Right forelimb (tissue), 1 donor: ENCODE results near the gene SLC25A53.
"Not testable (repeated sequence)": the region's sequence is repeated elsewhere in the genome, so short reads cannot be mapped to it uniquely, and the experiment has no call there.

Source experiments
- DNase-seq: peaks from one replicate; pipeline ENCODE4 v3.0.0-alpha.2; 2018

SLC25A53 gene

DNA sequence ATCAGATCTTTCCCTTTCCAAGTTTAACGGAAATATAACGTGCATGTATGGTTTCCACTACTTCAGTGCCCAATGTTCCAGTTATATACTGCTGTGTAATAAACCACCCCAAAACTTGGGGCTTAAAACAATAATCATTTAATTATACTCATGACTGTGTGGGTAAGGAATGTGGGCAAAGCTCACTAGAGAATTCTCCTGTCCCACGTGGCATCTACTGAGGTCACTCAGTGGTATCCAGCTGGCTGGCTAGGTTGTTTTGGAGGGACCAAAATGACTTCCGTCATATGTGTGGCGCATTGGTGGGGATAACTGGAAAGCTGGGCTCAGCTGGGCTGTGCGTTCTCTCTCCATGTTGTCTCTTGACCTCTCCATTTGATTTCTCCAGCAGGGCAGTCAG lies 26.0 kb downstream of the SLC25A53 start:
- no peak for DNase-seq

DNA sequence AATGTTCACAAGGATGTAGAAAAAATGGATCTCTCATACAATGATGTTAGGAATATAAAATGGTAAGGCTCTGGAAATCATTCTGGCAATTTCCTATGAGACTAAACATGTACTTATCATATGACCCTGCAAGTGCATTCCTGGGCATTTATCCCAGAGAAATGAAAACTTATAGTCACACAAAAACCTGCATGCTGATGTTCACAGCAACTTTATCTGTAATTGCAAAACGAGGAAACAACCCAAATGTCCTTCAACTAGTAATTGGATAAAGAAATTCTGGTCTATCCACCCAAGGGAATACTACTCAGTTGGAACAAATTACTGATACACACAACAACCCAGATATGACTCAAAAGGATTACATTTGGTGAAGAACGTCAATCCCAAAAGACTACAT lies 30.0 kb downstream of the SLC25A53 start:
- no peak for DNase-seq

DNA sequence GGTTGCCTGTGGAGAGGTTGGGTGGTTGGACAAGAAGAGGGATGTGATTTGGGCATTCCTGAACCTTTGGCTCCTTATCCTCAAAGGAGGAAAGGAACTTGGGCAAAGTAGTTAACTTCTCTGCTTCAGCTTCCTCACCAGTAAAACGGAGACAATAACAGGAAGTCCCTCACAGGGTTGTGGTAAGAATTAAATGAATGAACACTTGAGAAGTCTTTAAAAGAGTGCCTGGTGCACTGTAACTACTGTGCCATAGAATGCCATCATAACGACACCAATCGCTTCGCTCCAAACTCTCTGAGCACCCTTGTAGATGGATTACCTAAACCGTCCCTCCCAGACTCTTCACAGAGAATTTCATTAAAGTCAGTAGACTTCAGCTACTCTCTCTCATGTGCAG lies 34.0 kb downstream of the SLC25A53 start:
- no peak for DNase-seq

DNA sequence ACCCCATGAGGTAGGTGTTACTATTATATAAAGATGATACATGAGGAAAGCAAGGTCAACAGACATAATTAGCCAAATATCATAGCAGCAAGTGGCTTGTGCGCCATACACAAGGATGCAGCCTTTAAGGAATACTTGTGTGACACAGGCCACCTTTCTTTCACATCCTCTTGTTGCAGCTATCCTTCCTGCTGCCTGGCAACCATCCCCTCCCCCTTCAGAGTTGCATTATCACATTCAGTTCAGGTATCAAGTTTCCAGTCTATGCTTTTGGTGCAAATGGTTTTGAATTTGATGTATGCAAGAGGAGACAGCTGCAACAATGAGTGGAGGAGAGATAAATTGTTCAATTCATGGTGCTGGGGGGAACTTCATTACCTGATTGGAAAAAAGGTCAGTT lies 38.0 kb downstream of the SLC25A53 start:
- no peak for DNase-seq

DNA sequence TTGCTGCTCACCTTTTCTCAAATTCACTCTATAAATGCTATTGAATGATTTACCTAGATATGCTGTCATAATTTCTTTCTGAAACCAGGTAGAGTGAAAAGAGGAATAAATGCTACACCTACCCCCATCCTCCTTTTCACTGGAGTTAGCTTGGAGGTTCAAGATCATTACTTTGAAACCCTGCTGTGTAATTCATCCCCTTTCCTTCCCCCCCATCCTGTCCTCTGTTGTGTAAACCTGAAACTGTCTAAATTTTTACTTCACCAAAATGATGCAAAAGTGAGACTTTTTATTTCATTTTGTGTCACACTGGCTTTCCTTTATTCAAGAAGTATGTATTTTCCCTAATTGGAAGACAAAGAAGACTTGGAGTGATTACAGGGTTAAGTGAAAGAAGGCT lies 39.0 kb downstream of the SLC25A53 start:
- no peak for DNase-seq

DNA sequence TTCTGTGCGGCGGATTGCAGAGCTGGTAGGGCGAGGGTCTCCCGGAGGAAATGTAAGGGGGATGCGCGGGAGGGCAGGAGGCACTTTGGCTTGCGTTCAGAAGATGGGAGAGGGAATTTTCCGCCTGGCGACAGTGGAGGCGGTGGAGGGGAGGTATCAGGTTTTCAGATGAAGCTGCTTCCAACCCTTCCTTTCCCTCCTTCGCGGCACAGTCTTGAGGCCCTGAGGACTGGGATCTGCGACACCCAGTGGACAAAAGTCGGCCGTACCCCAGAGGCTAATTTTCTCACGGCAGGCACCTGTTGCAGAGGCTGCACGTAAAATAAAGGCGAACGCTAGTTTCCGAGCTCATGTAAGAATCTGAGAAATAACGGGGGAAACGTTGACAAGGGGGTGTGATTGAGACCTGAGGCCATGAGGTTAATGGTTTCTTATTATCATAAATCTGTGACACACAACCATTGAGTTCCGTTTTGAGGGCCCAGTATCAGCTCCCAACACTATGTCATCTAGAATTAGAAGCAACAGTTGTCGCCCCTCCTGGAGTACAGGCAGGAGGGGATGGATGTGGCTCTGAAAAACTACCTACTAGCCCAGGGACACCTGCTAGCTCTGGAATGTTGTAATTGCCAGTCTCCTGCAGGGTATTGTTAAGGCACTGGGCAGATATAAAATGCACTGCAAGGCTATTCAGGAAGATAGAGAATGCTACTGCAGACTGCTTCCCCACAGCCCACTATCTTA lies 43.4 kb downstream of the SLC25A53 start:
- DNase-seq, result no peak

DNA sequence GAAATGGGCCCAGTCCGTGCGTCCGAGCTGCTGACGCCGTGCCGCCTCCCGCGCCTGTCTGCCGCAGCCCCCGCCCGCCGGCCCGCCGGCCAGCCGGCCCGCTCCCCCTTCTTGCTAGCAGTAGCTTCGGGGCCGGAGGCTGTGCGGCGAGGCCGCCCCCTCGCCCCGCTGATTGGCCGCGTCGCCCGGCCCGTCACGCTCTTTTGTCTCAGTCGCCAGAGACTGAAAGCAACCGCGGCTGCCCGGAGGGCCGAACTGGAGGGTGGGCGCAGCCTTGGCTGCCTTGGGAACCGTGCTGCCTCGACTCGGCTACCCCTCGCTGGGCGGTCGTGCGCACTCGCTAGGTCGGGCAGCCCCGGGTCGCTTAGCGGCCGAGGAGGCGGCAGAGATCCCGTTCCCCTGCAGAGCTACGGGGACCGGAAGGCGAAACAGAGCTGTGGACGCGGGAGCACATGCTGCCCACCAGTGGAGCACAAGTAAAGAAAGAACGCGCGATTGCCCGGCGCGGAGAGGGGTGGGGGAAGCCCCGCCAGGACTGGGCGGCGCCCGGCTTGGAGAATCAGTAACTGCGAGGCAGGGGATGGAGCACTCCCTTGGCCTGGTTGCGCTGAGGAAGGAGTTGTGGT lies 44.4 kb downstream of the SLC25A53 start, which contains the start of gene ZCCHC18:
Gene ZCCHC18 (plus strand): TSS at position 198 of the 626 bp plus-strand sequence. CDS start 1,589 bp downstream, outside the sequence.
- DNase-seq, result peak; percentile 74

DNA sequence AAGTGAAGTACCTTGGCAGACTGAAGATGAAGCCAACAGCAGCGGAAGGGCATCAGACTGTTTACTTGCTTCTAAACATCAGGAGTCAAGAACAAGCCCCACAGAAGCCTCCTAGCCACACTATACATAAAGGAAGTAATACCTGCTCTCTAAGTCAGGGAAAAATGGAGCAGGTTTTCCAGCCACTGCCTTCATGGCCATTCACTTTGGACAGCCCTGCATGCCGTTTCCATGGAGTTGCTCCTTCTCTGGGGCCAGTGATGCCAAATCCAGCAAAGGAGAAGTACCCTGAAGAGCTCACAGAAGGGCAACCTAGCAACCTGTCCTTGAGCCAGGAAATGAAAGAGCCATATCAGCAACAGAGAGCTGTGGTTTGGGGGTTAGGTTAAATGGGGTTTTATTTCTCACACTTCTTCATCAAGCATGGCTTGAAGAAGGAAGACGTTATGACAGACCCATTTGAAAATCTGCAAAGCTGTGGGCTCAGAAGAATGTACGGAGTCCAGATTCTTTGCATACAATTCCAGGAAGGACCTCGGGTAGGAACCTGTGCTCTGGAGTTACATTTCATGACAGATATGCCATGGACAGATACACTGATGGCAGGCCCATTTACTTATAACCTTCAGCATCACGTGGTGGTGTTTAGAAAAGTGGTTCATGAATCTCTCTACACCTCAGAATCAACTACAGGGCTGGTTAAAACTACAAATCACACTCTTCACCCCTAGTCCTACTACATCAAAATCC lies 46.1 kb downstream of the SLC25A53 start:
- not testable (repeated sequence) for DNase-seq

DNA sequence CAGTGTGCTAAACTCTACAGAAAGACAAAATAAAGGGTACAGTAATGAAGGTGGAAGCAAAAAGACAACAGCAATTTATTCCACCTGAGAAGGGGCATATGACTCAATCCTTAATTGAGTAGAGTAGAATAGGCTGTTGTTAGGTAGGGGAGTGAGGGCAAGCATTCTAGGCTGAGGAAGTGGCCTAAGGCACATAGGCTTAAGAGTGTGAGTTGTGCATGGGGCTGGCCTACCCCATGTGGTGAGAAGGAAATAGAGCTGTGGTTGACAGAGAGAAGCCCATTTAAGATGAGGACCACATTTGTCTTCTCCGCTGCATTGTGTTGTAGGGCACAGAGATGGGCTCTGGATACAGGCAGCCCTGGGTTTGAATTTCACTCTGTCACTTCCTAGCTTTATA lies 47.9 kb downstream of the SLC25A53 start:
- DNase-seq, result no peak

DNA sequence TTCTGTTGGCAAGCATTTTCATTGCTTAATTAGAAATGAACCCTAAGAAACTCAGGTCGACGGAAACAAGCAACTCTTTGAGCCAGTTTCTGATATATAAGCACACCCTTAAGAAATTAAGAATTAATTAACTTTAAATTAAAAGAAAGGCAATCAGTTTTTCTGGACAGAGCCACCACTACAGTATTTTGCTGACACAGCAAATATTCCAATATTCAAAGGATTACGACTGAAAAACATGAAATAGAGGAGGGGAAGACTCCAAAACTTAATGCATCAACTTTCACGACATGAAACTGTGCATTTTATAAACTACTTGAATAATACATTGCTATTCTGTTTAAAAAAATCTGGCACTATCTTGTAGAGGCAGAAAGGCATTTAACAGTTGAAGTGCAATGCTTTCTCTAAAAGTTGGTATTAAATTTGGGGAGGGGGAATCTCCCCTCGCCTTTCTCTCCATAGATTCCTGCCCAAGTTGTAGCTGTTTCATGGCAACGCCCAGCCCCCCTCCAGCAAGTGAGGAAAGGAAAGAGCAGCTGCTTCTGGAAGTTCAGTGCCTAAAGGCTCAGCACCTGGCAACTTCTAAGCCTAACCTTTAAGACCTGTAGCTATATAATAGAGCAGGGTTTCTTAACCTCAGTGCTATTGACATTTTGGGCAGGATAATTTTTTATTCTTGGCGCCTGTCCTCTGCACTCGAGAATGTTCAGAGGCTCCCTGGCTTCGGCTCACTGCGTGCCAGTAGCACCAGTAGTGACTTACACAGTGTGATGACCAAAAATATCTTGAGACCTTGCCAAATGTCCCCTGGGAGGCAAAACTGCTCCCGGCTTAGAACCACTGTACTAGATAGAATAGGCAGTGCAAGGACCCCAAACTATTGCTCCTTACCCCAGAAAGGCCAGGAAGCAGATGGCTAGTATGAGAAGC lies 51.2 kb downstream of the SLC25A53 start:
- DNase-seq, result no peak

DNA sequence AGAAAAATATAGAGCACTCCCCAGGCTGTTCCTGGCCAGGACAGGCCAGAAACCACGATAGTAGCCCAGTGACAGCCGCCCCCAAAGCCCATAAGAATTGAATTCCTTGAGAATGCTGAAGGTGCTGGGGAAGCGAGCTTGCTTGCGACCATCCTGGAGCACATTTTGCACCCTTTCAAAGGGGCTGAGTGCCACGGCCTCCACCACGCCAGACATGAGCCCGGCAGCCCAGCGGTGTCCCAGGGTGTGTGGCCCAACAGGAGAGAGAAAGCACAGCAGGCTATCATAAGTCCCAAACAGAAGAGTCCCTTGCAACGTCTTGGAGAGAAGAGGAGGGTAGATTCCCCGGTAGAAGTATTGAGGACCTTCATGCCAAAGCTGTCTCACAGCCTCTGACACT lies 52.1 kb downstream of the SLC25A53 start:
- no peak for DNase-seq

DNA sequence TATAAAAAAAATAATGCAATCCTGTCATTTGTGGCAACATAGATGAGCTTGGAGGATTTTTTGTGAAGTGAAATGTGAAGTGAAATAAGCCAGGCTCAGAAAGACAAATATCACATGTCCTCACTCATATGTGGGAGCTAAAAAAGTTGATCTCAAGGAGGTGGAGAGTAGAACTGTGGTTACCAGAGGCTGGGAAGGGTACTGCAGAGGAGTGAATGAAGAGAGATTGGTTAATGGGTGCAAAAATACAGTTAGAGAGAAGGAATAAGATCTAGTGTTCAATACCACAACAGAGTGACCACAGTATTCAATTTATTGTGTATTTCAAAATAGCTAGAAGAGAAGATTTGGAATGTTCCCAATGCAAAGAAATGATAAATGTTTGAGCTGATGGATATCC lies 57.9 kb downstream of the SLC25A53 start:
- DNase-seq, result no peak

DNA sequence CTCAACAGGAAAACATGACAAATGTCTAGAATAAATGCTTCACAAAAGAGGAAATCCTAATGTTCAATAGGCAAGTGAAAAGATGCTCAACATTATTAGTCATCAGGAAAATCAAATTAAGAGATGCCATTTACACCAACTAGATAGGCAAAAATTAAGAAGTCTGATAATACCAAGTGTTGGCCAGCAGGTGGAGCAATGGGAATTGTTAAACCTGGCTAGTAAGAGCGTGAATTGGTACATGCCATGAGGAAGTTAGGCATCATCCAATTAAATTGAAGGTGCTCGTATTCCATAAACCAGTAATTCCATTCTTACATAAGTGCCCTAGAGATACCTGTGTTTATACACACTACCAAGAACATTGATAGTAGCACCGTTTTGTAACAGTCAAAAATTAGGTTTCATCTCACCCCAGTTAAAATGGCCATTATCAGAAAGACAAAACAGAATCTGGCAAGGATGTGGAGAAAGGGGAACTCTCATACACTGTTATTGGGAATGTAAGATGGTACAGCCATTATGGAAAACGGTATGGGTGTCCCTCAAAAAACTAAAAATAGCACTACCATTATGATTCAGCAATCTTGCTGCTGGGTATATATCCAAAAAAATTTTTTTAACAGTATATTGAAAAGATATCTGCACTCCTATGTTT lies 58.5 kb downstream of the SLC25A53 start:
- no peak for DNase-seq

DNA sequence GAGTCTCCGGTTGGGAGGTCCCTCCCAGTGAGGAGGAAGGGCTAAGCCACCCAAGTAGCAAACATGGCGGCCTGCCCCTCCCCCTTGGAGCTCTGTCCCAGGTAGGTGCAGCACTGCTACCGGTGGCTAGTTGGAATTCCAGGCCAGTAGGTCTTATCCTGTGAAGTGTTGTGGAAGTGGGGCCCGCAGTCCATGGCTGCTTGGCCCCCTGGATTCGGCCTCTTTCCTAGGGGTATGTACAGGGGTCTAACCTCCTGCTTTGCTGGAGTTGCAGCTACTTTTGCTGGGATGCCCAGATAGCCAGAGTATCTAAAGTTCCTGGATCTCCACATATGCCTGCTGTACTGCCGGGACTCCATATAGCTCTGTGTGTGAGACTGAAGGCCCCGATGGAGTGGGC lies 70.9 kb downstream of the SLC25A53 start:
- no peak for DNase-seq

DNA sequence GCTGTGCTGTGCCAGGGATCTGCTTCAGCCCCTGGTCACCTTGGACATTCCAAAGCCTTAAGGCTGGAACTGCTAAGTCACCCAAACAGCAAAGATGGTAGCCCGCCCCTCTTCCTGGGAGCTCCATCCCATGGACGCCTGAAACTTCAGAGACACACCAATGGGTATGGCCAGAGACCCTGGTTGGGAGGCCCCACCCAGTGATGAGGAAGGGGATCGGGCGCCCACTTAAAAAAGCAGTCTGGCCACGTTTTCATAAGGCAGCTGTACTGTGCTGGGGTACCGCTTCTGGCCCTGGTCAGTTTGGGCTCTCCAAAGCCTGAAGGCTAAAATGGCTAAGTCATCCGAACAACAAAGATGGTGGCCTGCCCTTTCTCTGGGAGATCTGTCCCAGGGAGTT lies 71.3 kb downstream of the SLC25A53 start:
- no peak for DNase-seq

DNA sequence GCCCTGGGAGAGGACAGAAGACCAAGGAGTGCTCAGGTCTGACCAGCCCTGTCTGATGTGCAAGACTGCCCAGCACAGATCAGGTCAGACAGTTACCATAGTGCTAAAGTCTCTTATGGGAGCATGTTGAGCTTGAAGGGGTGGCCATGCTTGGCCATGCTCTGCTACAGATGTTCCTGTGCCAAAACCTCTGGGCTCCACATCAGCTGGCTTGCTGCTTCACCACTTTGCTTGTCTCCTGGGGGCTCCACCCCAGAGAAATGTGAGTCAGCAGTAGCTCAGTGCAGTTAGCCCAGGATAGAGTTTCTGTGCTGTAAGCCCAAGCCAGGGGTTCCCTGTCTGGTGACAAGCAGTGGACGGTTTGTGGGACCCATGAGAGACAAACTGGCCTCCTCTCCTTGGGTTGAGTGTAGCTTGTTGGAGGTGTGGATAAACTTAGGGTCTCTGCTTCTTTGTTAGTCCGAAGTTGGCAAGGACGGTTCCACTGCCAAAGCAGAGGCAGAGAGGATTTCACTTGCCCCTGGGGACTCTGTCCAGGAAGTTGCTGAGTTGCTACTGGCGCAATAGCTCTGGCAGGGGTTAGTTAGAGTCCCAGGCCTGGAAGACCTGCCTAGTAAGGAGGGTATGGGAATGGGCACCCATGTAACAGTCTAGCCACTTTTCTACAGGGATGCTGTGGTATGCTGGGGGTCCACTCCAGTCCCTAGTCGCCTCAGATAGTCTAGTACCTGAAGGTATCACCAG lies 72.1 kb downstream of the SLC25A53 start:
- DNase-seq, result no peak

DNA sequence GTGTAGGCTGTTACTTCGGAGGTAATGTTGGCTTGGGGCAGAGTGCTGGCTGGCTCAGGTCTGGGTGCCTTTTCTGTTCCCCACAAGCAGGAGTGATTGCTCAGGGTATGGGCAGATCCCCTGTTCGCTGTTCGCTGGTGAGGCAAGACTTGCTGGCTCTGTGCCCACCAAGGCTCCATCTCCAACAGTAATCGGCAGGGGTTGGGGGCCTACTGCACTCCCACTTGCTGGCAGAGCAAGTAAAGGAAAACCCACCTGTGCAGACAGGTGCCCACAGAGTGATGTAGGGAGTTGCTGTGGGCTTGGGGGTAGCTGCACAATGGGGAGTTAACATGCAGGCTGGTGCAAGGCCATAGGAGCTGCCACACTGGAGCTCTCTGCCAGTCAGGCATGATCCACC lies 72.7 kb downstream of the SLC25A53 start:
- no peak for DNase-seq

DNA sequence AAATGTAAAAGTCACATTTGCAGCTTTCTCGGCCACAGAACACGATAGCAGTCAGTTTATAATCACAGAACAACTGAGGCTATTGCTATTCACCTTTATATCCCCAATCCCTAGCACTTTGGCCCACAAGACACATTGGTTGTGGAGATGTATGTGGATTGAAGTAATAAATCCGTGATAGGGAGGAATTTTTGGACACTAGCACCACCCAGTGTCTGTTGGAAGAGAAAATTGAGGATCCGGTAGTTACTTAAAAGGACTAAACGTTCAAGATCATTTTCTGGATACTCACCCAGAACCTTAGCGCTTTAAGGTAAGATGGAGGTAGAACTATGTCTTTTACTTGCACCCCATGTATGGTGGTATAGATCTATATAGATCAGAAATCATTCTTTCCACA lies 79.0 kb downstream of the SLC25A53 start:
- not testable (repeated sequence) for DNase-seq

DNA sequence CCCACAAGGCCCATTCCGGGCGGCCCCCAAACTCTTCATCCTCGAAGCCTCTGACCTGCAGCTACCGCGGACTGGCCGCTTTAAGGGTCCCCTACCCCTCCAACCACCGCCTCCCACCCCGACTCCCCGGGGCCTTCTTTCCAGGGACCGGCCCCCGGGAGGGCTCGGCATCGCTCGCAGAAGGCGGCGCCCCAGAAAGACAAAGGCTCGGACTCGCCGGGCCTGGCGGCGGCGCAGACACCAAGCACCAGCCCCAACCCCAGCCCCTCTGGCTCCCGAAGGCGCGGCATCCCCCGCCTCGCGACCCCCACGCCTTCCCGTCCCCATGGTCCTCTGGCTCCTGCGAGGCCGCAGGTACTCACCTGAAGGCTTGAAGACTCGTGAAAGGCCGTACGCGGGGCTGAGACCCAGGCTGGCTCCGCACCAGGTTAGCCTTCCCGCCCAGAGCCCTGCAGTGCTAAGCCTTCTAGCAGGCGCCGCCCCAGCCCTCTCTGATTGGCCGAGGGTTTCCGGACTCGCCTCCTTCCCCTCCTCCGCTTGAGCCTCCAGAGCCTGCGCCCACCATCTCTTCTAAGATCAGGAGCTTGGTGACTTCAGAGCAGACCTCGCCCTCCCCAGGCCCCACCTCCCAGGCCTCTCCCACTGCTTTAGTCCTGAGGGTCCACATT lies 80.9 kb downstream of the SLC25A53 start, which contains the start of gene TMSB15C:
Gene TMSB15C (minus strand): TSS at position 459 of the 668 bp plus-strand sequence.
- DNase-seq, result not testable (repeated sequence)

DNA sequence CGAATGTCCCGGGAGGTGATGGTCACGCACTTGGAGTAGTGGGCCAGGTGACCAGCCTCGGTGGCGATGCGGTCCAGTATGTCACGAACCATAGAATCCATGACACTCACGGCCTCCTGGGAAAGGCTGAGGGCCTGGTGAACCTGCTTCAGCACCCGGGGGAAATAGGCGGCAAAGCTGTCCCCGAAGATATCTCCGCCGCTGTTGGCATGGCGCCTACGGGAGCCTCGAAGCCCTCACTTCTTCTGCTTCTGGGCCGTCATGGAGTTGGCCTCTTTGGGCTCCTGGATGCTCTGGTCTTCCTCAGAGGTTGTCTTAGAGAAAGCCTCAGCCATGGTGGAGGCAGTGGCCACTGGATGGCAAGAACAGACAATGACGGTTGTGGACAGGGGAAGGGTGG lies 94.2 kb downstream of the SLC25A53 start:
- DNase-seq, result not testable (repeated sequence)

DNA sequence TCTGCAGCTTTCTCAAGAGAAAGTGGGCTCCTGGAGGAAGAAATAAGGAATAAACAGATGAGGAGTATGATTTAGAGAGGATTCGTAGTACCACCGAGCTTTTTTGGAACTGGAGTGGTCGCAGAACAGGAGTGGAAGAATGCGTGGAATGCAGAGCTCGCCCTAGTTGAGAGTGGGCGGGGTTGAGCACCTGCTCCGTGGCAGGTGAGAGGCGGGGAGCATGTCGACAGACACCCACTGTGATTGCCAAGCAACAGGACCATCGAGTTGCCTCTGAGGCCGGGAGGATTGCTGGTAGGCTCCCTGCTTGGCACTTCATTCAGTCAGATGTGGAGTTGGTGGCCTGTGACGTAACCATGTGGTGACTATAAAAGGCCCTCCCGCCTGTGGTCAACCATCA lies 101.9 kb downstream of the SLC25A53 start:
- not testable (repeated sequence) for DNase-seq
